Coronary artery (tissue), 2 donors: ENCODE data around the gene FHIP2A.
"Not testable (repeated sequence)": the region's sequence is repeated elsewhere in the genome, so short reads cannot be mapped to it uniquely, and the experiment has no call there.

Source experiments
- DNase-seq: peaks from one replicate; pipeline ENCODE4 v3.0.0-alpha.2; 2017; ENCODE audit warnings: low spot score
- H3K27ac ChIP-seq, 2 donors: fragments of 200-600 bp; sonication (generic); one replicate each; pipeline ENCODE4 v1.5.1; 2016 to 2019
- H3K4me3 ChIP-seq: fragments of 200-600 bp; sonication (generic); 2 replicates; pipeline ENCODE4 v1.5.1; 2016; ENCODE audit warnings: mild to moderate bottlenecking, moderate library complexity
- TF ChIP-seq, protein P1 (sequence below): fragments of 200-600 bp; sonication (generic); IDR thresholded peaks from one replicate; pipeline ENCODE4 v1.5.1; 2019; ENCODE audit warnings: antibody characterized with exemption

FHIP2A gene

GRCh38 chr10:114850126-114850525 is 28.5 kb downstream of the FHIP2A start:
- H3K27ac ChIP-seq: no peak overlapping the region

GRCh38 chr10:114851336-114851735 is 29.8 kb downstream of the FHIP2A start:
- Histone ChIP-seq H3K4me3 (no peak overlapping the region), H3K27ac (no peak overlapping the region)
- DNase-seq: no peak
- TF ChIP-seq, protein P1, sequence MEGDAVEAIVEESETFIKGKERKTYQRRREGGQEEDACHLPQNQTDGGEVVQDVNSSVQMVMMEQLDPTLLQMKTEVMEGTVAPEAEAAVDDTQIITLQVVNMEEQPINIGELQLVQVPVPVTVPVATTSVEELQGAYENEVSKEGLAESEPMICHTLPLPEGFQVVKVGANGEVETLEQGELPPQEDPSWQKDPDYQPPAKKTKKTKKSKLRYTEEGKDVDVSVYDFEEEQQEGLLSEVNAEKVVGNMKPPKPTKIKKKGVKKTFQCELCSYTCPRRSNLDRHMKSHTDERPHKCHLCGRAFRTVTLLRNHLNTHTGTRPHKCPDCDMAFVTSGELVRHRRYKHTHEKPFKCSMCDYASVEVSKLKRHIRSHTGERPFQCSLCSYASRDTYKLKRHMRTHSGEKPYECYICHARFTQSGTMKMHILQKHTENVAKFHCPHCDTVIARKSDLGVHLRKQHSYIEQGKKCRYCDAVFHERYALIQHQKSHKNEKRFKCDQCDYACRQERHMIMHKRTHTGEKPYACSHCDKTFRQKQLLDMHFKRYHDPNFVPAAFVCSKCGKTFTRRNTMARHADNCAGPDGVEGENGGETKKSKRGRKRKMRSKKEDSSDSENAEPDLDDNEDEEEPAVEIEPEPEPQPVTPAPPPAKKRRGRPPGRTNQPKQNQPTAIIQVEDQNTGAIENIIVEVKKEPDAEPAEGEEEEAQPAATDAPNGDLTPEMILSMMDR: no peak

More at GRCh38 chr10:114850126-114850525, 28.5 kb downstream of the FHIP2A start:
- TF ChIP-seq, protein P1: no peak
- no peak for DNase-seq
- H3K4me3 ChIP-seq: no peak overlapping the region

DNA sequence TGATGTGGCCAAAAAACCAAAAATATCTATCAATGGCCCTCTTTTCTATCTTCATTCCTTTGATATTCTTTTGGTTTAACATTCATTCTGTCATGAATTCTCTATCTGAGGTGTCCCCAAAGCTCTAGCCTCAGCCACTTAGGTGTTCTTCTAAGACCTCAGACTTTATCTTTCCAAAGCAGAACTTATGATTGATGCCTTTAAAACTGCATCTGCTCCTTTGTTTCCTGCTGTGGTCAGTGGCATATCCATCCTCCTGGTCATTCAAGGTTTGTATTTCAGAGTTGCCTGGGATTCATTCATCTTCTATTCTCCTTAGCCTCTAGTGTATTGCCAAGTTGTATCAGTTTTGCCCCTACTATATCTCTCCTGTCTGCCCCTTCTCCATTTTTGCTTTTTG is 30.6 kb downstream of the FHIP2A start:
- H3K27ac ChIP-seq: no peak overlapping the region
- H3K4me3 ChIP-seq: no peak overlapping the region
- DNase-seq: no peak
- TF ChIP-seq, protein P1: no peak

DNA sequence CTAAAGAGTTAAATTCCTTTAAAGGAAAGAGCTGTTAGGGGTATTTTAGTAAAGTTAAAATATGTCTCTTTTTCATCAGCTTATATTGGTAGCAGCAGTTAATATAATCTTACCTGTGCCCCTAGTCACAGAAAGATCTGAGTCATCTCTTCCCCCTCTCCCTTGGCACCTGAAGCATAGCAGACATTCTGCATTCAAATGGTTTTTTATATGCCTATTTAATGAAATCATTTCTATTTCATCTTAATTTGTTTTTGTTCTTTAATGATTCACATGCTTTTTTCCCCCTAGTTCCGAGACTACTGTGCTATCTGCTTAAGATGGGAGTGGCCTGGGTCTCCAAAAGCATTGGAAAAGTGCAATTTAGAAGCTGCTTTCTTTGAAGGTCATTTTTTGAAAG is 33.3 kb downstream of the FHIP2A start:
- Histone ChIP-seq H3K27ac (no peak overlapping the region), H3K4me3 (no peak overlapping the region)
- no peak for DNase-seq
- TF ChIP-seq, protein P1: no peak

DNA sequence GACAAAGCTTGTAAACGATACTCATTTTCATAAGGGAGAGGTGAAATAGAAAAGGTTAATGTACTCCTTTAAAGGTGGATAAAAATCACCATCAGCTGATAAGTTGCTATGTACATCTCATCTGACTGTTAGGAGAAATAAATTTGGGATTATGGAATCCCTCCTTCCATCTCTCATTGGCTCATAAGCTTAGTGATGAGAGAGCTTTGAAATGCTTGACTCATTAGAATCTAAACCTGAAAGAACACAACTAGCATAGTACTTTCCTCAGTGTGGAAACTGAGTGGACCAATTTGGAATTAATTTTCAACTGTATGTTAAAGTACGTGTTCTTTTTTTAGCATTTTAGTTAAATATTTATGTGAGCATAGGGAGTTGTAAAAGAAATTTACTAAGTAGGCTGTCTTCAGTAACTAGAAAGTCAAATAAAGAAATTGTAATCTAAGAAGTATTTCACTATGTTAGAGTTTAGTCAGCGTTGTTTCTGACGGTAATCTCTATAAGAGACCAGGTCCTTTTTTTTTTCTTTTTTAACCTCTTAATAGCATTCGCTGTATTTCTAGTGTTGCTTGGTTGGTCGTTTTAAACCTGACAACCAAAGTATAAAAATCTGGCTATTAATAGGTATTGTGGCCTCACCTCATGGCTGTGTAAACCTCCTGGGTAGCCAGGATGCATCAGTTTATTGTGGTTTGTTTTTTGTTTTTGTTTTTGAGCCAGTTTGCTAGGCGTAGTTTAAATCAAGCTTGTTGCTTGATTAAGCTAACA is 34.4 kb downstream of the FHIP2A start:
- H3K27ac ChIP-seq: peak overlapping the region in 1 of 2 donors; percentile 56
- TF ChIP-seq, protein P1: no peak
- H3K4me3 ChIP-seq: no peak overlapping the region
- no peak for DNase-seq

DNA sequence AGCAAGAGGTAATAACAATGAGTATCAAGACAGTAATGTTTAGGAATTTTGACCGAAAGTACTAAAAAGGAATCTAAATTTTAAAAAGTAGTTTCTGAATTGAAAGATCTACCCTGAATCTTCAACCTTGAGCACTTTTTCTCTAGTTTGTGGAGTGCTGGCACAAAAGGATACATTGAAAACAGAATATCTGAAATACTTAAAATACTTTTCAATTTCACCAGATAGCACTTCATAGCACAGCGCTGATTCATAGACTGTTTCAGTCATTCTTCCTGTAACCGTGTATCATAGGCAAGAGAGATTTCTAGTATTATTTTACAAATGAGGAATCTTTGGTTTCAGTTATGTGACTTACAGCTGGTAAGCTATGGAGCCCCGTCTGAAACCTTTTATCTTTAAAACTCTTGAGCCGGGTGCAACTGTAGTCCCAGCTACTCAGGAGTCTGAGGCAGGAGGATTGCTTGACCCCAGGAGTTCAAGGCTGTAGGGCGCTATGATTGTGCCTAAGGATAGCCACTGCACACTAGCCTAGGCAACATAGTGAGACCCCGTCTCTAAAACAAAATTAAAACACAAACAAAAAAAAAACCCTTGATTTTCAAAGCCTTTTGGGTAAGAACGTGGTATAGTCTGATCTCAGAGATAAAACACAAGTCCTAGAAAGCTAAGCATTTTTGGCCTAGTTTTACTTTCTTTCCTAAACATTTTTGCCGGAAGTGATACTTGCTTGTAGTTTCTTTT is 35.1 kb downstream of the FHIP2A start:
- Histone ChIP-seq H3K4me3 (peak overlapping the region; percentile 20), H3K27ac (peak overlapping the region in 1 of 2 donors; percentile 56)
- no peak for DNase-seq
- TF ChIP-seq, protein P1: no peak

DNA sequence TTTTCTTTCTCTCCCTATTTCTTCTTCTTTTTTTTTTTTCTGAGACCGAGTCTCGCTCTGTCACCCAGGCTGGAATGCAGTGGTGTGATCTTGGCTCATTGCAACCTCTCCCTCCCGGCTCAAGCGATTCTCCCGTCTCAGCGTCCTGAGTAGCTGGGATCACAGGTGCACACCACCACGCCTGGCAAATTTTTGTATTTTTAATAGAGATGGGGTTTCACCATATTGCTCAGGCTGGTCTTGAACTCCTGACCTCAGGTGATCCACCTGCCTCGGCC is 35.6 kb downstream of the FHIP2A start:
- not testable (repeated sequence) for H3K27ac ChIP-seq, H3K4me3 ChIP-seq, DNase-seq
